Neuron (in vitro differentiated cells): ENCODE results near the gene GPC5.
"Not testable (repeated sequence)": the region's sequence is repeated elsewhere in the genome, so short reads cannot be mapped to it uniquely, and the experiment has no call there.

Source experiments
- H2AFZ ChIP-seq: one replicate; pipeline ENCODE4 v1.6.1; 2013; ENCODE audit warnings: low read depth, mild to moderate bottlenecking, inconsistent platforms, low read length, moderate library complexity
- H3K27me3 ChIP-seq: one replicate; pipeline ENCODE4 v1.6.1; 2013; ENCODE audit warnings: low read length; ENCODE audit not compliant: insufficient read depth
- H3K36me3 ChIP-seq: one replicate; pipeline ENCODE4 v1.6.1; 2013; ENCODE audit warnings: low read length; ENCODE audit not compliant: insufficient read depth
- H3K4me1 ChIP-seq: one replicate; pipeline ENCODE4 v1.6.1; 2013; ENCODE audit warnings: low read length; ENCODE audit not compliant: insufficient read depth
- H3K4me3 ChIP-seq: 2 replicates; pipeline ENCODE4 v1.5.1; 2013; ENCODE audit warnings: mild to moderate bottlenecking, low read length, moderate library complexity
- H3K9me3 ChIP-seq: one replicate; pipeline ENCODE4 v1.6.1; 2013; ENCODE audit warnings: low read length

The GPC5 gene

DNA sequence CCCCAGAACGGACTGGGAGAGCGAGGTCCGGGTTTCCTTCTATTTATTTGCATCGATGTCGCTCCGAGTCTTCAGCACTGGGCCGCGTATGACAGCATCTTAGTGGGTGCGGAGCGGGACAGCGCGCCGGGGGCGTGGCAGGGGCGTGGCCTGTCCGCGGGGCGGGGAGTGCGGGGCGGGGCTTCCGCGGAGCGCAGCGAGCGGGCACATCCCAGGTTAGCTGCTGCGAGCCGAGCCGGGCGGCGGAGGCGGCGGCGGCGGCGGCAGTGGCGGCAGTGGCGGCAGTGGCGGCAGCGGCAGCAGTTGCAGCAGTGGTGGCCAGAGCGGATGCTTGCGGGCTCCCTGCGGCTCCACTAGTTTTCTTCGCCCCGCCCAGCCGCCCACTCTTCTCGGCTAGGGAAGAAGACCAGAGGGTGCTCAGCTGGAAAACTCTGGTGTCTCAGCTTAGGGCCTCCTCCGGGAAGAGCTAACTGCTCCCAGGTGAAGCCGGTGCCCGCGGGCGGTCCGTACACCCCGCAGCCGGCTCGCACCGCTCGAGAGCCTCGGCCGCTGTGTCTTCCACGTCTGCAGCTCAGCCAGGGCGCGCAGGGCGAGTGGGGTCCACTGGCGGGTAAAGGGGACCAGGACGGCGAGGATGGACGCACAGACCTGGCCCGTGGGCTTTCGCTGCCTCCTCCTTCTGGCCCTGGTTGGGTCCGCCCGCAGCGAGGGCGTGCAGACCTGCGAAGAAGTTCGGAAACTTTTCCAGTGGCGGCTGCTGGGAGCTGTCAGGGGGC lies at the start of gene GPC5:
Gene GPC5, plus strand, starts transcription at position 209 of the 776 bp plus-strand sequence.
- Histone ChIP-seq H3K36me3 (no peaks in the 10 kb centered on the region), H3K4me1 (no peaks in the 10 kb centered on the region), H3K27me3 (peaks cover 46% of the 10 kb centered on the region), H2AFZ (peak within 1 kb of the TSS; percentile 63), H3K4me3 (peak within 1 kb of the TSS; percentile 49), H3K9me3 (no peaks in the 10 kb centered on the region)

DNA sequence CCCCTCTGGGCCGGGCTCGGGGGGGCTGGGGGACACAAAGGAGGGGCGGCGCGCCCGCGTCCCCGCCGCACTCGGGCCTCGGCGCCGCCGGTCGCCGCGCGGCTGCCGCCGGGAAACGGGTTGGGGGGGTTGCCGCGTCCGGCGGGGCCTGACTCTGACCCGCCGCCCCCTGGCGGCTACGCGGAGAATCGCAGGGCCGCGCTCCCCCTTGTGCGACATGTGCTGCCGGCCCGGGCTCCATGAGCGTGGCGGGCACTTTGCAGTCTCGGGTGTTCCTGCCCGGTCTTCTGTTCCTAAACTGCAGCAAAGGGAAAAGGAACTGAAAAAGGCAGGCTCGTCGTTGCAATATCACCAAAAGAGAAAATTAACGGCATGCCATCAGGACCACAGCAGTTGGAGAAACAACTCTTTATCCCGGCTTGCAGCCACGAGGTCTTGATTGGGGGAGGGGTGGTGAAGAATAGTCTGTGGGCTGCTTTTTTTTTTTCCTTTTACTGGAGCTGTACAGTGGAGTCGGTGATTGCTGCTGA lies 49.5 kb upstream of the GPC5 start:
- Histone ChIP-seq H3K4me3 (peak overlapping the region; percentile 93), H2AFZ (no peak overlapping the region), H3K36me3 (peaks cover 45% of the 10 kb centered on the region), H3K4me1 (peaks cover 36% of the 10 kb centered on the region), H3K9me3 (no peaks in the 10 kb centered on the region), H3K27me3 (no peaks in the 10 kb centered on the region)

DNA sequence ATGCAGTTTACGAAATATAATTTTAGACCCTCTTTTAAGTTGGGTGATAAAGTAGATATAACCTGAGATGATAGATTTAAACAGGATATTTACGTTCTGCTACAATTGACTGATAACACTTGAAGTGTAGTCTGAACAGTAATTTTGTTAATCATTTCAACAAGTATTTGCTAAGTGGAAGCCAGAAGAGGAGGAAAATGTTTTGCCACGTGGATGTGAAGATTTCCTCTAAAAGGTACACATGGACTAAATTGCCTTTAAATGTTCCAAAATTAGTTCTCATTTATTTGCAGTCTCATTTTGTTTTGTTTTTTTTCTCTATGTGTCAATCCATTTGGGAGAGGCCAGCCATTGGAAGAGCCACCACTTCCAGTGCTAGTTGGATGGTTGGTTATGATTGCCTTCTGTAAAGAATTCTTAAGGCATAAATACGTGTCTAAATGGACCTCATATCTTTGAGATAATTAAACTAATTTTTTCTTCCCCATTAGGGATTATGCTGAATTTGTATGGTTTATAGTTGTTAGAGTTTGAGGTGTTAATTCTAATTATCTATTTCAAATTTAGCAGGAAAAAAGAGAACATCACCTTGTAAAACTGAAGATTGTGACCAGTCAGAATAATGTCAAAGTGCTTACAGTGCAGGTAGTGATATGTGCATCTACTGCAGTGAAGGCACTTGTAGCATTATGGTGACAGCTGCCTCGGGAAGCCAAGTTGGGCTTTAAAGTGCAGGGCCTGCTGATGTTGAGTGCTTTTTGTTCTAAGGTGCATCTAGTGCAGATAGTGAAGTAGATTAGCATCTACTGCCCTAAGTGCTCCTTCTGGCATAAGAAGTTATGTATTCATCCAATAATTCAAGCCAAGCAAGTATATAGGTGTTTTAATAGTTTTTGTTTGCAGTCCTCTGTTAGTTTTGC lies 48.2 kb upstream of the GPC5 start:
- Histone ChIP-seq H3K9me3 (no peaks in the 10 kb centered on the region), H3K36me3 (peaks cover 57% of the 10 kb centered on the region), H2AFZ (no peak overlapping the region), H3K4me1 (peaks cover 36% of the 10 kb centered on the region), H3K27me3 (no peaks in the 10 kb centered on the region), H3K4me3 (peak overlapping the region; percentile 93)

DNA sequence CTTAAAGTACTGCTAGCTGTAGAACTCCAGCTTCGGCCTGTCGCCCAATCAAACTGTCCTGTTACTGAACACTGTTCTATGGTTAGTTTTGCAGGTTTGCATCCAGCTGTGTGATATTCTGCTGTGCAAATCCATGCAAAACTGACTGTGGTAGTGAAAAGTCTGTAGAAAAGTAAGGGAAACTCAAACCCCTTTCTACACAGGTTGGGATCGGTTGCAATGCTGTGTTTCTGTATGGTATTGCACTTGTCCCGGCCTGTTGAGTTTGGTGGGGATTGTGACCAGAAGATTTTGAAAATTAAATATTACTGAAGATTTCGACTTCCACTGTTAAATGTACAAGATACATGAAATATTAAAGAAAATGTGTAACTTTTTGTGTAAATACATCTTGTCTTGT lies 47.3 kb upstream of the GPC5 start:
- H3K9me3 ChIP-seq: no peaks in the 10 kb centered on the region
- peaks cover 36% of the 10 kb centered on the region for H3K4me1 ChIP-seq
- peaks cover 66% of the 10 kb centered on the region for H3K36me3 ChIP-seq
- peak overlapping the region; percentile 93 for H3K4me3 ChIP-seq
- H3K27me3 ChIP-seq: no peaks in the 10 kb centered on the region
- no peak overlapping the region for H2AFZ ChIP-seq

DNA sequence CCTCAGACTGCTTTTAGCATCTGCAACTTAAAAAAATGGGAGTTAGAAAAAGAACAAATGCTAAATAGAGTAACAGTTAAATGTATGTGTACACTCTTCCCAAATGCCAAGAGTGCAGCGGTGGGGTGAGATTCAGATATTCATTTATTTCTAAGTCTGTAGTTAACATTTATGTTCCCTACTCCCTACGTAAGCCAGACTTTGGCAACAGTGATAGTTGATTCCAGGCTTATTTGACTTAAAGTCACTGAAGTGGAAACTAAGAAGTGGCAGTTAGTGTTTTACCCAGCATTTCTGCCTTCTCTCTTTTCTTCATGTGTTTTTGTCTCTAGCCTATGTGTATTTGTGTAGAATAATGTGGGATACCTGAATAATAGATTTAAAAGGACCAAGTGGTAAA lies 46.4 kb upstream of the GPC5 start:
- Histone ChIP-seq H3K36me3 (peaks cover 73% of the 10 kb centered on the region), H2AFZ (no peak overlapping the region), H3K4me1 (peaks cover 33% of the 10 kb centered on the region), H3K27me3 (no peaks in the 10 kb centered on the region), H3K4me3 (no peak overlapping the region), H3K9me3 (no peaks in the 10 kb centered on the region)

DNA sequence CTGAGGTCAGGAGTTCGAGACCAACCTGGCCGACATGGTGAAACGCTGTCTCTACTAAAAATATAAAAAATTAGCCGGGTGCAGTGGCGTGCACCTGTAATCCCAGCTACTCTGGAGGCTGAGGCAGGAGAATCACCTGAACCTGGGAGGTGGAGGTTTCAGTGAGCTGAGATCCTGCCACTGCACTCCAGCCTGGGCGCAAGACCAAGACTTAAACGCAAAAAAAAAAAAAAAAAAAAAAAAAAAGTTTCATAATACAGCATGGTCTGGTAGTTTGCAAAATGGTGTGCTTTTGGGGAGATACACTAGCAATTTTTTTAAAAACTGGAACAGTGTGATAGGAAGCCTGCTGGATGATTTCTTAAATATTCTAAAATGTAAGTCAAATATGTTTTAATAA lies 45.5 kb upstream of the GPC5 start:
- H3K4me3 ChIP-seq, H2AFZ ChIP-seq, H3K27me3 ChIP-seq, H3K9me3 ChIP-seq: not testable (repeated sequence)
- Histone ChIP-seq H3K36me3 (peaks cover 82% of the 10 kb centered on the region), H3K4me1 (peaks cover 33% of the 10 kb centered on the region)

DNA sequence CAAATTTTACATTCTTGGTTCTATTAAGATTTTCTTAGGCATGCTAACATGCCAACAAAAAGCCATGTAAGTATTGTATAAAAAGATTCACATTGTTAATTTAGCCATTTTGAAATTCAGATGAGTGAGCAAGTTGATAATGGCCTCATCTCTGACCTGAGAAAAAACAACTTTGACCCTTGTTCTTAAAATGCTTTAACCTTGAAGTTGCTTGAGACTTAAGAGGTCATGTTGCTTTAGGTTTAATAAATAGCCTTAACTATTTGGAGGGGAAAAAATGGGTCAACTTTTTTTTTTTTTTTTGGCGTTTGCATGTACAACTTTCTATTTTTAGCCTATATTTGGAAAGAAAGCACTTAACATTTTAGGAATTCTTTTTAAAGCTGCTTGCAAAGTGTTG lies 44.9 kb upstream of the GPC5 start:
- Histone ChIP-seq H3K27me3 (no peaks in the 10 kb centered on the region), H3K9me3 (no peaks in the 10 kb centered on the region), H2AFZ (no peak overlapping the region), H3K4me1 (peaks cover 33% of the 10 kb centered on the region), H3K36me3 (peaks cover 84% of the 10 kb centered on the region), H3K4me3 (no peak overlapping the region)

DNA sequence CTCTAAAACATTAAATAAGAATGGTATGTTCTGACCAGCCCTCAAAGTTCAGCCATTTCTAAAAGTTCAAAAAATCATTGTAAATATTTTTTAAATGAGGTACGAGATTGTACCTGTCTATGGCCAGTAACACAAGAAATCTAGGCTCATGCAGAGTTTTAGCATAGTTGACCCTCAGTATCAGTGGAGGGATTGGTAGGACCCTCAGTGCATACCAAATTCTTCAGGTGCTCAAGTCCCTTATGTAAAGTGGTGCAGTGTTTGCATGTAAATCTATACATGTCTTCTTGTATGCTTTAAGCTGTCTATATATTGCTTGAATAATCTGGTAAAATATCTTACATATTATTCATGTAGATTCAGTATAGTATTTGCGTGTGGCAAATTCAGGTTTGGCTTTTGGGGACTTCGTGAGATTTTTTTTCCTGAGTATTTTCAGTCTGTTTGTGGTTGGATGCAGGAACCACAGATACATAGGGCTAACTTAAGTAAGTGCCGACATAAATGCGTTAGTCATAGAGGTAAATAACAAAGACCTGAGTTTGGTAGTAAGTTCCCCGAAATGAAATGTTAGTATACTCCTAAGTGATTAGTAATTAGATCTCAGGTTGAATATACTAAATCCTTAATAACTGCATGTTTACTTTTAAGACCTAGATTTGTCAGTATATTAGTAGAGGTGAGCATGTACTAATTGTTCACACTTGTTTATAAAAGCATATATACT lies 43.2 kb upstream of the GPC5 start:
- no peaks in the 10 kb centered on the region for H3K27me3 ChIP-seq
- H2AFZ ChIP-seq: no peak overlapping the region
- peaks cover 75% of the 10 kb centered on the region for H3K36me3 ChIP-seq
- no peaks in the 10 kb centered on the region for H3K9me3 ChIP-seq
- H3K4me3 ChIP-seq: no peak overlapping the region
- H3K4me1 ChIP-seq: peaks cover 25% of the 10 kb centered on the region

DNA sequence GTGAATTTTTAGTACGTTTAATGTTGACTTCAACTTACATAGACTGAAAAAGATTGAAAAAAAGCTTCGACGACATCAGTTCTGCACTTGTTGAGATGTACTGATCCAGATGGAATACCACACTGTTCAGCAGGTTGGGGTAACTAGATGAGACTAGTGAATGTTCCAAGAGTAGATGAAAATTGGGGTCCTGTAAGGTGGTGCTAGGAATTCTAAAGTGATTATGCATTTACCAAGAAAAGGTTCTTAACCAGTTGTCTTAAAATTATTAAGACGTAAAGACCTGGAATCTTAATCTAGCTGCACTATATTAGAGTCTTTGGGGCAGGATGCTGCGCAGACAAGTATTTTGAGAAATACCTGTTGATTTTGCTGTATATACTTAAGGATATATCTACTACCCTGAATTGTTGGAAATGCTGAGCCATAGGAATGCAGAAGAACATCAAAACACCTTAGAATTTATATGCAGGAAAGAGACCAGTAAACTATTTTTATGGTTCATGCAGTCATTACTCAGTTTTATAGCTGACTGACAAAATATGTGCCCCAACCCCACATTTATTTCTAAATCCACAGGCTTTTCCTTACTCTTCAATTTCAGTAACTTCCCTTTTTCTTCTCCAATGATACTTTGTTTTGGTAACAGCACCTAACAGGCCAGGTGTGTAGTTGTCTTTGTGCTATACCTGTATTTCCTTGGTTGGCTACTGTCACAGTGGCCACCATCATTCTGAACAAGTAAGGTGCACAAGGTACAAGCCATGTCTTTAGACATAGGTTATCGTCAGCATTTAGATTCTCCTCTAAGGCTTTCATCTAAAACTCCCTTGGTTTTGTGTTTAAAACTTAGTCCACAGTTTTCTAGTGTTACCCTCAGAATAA lies 42.4 kb upstream of the GPC5 start:
- no peak overlapping the region for H2AFZ ChIP-seq
- no peak overlapping the region for H3K4me3 ChIP-seq
- H3K4me1 ChIP-seq: peaks cover 17% of the 10 kb centered on the region
- no peaks in the 10 kb centered on the region for H3K9me3 ChIP-seq
- no peaks in the 10 kb centered on the region for H3K27me3 ChIP-seq
- H3K36me3 ChIP-seq: peaks cover 67% of the 10 kb centered on the region

DNA sequence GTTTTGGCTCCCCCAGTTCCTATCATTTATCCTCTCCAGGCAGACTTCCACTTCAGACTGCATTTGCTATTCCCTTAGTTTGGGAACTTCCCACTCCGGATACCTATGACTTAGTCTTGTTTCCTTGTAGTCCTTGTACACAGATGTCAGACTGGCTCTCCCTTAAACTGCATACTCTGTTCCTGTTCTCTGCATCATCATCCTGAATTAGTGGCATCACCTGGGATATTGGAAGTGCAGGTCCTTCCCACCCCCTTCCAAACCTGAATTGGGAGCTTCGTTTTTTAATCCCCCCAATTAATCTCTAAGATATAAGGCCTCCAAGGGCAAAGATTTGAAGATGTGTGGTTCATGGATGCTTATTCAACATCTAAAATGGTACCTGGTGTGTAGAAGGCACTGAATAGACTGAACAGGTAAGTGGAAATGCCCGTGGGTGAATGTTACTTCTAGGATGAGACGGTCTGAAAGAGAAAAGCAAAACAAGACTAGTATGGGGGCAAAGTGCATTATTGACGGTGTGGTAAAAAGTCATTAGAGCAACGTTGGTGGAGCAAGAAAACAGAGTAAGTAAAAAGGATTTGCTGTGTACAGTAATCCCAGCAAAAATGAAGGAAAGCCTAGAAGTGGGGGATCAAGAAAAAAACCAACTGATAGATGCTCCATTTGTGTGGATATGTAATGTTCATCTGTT lies 41.4 kb upstream of the GPC5 start:
- H3K4me1 ChIP-seq: peaks cover 7% of the 10 kb centered on the region
- H2AFZ ChIP-seq: no peak overlapping the region
- no peaks in the 10 kb centered on the region for H3K9me3 ChIP-seq
- no peak overlapping the region for H3K4me3 ChIP-seq
- H3K27me3 ChIP-seq: no peaks in the 10 kb centered on the region
- peaks cover 57% of the 10 kb centered on the region for H3K36me3 ChIP-seq

DNA sequence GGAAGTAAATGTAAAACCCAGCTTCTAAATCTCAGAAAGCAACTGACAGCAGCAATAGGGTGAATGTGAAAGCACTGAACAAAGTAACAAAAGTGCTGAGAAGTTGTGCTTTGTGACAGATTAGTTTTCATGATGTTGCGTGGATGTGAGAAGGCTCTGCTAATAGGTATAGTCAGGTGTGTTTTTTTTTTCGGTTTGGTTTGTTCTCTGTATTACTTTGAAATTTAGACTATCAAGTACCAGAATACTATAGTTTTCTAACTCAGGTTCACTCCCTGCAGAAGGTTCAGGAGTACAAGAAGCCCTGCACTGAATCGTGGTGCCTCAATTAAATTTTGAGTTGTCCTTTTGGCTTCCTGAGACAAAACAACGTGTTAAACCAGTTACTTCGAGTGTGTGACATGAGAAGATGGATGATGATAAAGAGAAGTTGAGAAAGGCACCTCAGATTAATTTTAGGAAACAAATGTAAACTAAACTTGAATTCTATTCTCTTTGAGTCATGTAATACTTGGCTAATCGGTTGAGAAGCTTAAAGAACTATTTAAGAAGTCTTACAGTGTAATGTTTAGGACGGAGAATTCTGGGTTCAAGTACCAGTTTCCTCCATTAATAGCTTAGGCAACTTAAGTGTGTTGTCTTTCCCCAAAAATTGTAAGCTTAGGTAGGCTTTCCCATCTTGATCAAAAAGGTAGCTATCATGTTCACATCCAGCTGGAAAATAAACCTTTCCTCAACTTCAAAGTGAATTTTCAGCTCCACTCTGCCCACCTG lies 40.6 kb upstream of the GPC5 start:
- Histone ChIP-seq H3K4me1 (peaks cover 5% of the 10 kb centered on the region), H2AFZ (no peak overlapping the region), H3K27me3 (no peaks in the 10 kb centered on the region), H3K9me3 (no peaks in the 10 kb centered on the region), H3K36me3 (peaks cover 50% of the 10 kb centered on the region), H3K4me3 (no peak overlapping the region)
